GM21825 (cell line): ENCODE data around the gene DYNLRB2.

Source experiments
- ATAC-seq: cut with Tn5 transposase; IDR thresholded peaks from one replicate; pipeline ENCODE4 v1.9.1; 2021; ENCODE audit warnings: mild to moderate bottlenecking, moderate library complexity; ENCODE audit not compliant: unreplicated experiment

Gene DYNLRB2

DNA sequence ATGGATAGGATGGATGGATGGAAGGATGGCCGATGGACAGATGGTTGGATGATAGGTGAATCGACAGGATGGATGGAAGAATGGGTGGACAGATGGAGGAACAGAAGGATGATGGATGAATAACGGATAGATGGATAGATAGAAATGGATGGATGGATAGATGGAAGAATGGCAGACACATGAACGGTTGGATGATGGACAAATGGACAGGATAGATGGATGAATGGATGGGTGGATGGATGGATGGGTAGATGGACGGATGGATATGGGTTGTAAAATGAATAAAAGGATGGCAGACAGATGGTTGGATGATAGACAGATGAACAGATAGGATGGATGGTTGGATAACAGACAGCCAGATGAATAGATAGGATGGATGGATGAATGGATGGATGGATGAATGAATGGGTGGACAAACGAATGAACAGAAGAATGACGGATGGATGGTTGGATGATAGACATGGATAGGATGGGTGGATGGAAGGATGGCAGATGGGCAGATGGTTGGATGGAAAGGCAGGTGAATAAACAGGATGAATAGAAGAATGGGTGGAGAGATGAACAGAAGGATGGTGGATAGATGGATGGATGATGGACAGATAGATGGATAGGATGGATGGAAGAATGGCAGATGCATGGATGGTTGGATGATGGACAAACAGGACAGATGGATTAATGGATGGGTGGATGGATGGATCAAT, 55.9 kb downstream of the DYNLRB2 start:
- no peak for ATAC-seq

DNA sequence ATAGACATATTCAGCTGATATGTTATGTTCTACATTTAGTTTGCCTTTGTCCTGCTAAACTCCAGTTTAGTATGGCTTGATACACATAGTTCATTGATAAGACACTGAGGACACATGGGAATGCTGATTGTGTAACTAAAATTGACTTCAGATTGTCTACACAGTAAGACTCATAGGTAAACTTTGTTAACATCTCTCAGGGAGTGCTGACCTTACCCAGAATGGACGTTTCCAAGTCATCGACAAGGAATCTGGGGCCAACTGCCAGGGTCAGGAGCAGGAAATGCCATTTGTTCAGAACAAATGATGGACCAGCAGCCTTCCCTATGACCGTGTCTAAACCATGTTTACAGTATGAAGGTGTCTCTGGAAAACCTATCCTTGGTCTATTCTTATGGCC, 58.7 kb downstream of the DYNLRB2 start:
- ATAC-seq = no peak
